GM13976 (cell line): ENCODE measurements around the gene PRAC2.

Source experiments
- DNase-seq: peaks from one replicate; pipeline ENCODE4 v3.0.0; 2012; ENCODE audit warnings: low spot score
- in situ Hi-C: fragments of 300-500 bp; cut with MboI; formaldehyde crosslinking; loops from one replicate; pipeline ENCODE4 v1.12.0; 2022; ENCODE audit warnings: low sequenced_read_pairs, mixed read lengths, inconsistent platforms; ENCODE audit not compliant: unreplicated experiment
- TF ChIP-seq, protein P1 (sequence below): IDR thresholded peaks from 2 replicates; pipeline ENCODE4 v1.5.1; 2012; ENCODE audit warnings: borderline replicate concordance, mild to moderate bottlenecking; ENCODE audit not compliant: insufficient read depth; ENCODE audit errors: extremely low read depth, missing control alignments, control extremely low read depth

PRAC2 gene

GRCh38 chr17:48726114-48726915 is 3.3 kb downstream of the PRAC2 start:
- in situ Hi-C loops, result loop anchor here (5.0 kb wide), 1 partner anchor 71 kb away; no protein-coding TSS in a partner anchor
- DNase-seq, result no peak
- TF ChIP-seq, protein P1, sequence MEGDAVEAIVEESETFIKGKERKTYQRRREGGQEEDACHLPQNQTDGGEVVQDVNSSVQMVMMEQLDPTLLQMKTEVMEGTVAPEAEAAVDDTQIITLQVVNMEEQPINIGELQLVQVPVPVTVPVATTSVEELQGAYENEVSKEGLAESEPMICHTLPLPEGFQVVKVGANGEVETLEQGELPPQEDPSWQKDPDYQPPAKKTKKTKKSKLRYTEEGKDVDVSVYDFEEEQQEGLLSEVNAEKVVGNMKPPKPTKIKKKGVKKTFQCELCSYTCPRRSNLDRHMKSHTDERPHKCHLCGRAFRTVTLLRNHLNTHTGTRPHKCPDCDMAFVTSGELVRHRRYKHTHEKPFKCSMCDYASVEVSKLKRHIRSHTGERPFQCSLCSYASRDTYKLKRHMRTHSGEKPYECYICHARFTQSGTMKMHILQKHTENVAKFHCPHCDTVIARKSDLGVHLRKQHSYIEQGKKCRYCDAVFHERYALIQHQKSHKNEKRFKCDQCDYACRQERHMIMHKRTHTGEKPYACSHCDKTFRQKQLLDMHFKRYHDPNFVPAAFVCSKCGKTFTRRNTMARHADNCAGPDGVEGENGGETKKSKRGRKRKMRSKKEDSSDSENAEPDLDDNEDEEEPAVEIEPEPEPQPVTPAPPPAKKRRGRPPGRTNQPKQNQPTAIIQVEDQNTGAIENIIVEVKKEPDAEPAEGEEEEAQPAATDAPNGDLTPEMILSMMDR, result no peak

DNA sequence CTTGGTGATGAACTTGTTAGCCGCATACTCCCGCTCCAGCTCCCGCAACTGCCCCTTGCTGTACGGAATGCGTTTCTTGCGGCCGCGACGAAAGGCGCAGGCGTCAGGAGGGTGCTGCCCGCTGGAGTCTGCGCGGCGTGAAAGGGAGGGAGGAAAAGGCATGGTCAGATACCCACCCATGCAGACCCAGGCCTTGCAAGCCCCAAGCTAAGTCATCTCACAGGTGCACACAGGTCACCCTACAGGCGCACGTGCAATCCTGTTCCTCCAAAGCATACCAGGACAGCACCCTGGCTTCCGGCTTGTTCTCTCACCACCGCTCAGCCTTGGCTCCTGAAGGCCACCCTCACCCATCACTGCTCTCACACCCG is 3.9 kb downstream of the PRAC2 start:
- TF ChIP-seq, protein P1, result no peak
- no peak for DNase-seq
- in situ Hi-C loops, result loop anchor here (5.0 kb wide), 1 partner anchor 70 kb away; no protein-coding TSS in a partner anchor

DNA sequence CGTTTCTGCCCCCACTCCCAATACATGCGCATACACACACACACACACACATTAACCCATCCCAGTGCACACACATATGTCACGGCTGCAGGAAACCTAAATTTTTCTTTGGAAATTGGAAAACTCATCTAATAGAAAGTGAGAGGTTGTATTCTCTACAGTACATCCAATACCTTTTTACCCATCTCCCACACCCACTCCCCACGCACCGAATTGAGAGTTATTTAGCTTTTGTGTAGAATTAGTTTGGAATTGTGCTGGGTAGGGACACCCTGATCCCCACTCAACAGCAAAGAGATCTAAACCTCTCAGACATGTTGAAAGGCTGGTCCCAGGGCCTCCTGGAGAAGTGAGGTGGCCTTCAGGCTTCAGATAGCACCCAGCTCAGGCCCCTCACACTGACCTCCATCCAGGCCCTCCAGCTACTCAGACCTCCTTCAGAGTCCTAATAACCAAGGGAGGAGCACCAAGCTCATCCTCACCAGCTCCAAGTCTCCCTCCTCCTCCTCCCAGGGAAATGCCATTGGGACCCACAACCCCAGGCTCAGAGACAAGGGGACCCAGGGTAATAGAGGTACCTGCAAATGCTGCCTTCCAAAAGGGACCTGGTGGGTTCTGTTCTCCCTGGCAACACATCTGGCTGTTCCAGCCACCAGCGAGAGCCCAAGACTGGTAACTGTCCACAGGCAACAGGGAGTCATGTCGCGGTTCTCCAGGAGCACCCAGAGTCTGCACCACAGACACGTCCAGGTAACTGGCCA is 4.6 kb downstream of the PRAC2 start:
- TF ChIP-seq, protein P1, result no peak
- in situ Hi-C loops, result loop anchor here (5.0 kb wide), 1 partner anchor 70 kb away; no protein-coding TSS in a partner anchor
- DNase-seq, result no peak

DNA sequence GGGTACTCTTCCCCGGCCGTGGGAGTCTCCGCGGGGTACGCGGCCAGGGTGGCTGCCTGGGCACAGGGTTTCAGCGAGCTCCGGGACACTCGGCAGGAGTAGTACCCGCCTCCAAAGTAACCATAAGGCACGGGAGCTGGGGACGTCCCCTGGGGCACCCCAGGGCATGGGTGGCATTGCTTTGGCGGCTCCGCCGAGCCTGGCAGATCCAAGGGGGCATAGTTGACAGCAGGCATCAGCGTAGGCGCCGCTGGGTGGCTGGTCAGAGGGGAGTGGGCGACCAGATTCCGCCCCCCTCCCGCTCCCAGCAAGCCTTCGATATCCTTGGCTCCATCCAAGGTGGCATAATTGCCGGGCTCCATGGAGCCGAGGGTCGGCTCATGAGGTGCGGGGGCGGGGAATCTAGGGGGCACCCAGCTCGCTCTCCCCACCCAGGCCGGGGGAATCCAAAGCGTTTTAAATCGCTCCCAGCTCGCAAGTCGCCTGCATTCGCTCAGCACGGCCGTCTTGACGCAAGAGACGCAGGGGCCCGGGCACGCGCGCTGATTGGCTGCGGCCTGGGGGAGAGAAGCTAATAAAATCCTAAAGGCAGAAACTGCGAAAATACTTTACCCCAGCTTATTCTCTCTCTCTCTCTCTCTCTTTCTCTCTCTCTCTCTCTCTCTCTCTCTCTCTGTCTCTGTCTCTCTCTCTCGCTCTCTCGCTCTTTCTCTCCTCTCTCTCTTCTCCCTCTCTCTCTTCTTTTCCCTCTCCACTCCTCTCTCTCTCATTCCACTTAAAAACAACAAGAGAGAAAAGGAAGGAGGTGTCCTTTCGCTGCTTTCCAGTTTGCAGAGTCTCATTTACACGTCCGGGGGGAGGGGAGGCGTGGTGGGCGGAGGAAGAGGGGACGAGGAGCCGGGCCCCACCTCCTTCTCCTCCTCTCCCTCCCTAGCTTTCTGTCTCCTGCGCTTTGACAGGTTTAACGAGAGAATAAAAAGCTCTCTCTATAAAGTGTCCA is 5.5 kb downstream of the PRAC2 start, which contains the start of gene HOXB13:
TSS of gene HOXB13 (minus strand) at position 519 of the 1,000 bp plus-strand sequence. CDS start at position 362, 157 bp downstream.
- in situ Hi-C loops, result loop anchor here (5.0 kb wide), 1 partner anchor 69 kb away; no protein-coding TSS in a partner anchor
- no peak for DNase-seq
- TF ChIP-seq, protein P1, result no peak

GRCh38 chr17:48729335-48730239 is 6.6 kb downstream of the PRAC2 start:
- TF ChIP-seq, protein P1, result no peak
- DNase-seq, result no peak
- in situ Hi-C loops, result loop anchor here (5.0 kb wide), 1 partner anchor 68 kb away; no protein-coding TSS in a partner anchor
